ENCODE results near the gene PCED1A.

Gene PCED1A

GRCh38 chr20:2840138-2840966, at the start of gene PCED1A, which contains the start of gene VPS16:
Gene PCED1A, minus strand, starts transcription at chr20:2840655. Its CDS starts 743 bp downstream, at chr20:2839912.
Gene VPS16, plus strand, starts transcription at chr20:2840745. Its CDS starts 30 bp downstream, at chr20:2840775.
- Mint-ChIP-seq H3K9me3 (peaks cover 0 to 2% of the 10 kb centered on the region in 2 donors), H3K27me3 (no peaks in the 10 kb centered on the region), H3K4me3 (peak within 1 kb of the TSS; percentile 90 to 91), H3K4me1 (peaks cover 25 to 26% of the 10 kb centered on the region in 2 donors), H3K36me3 (peaks cover 15 to 45% of the 10 kb centered on the region in 2 donors), H3K27ac (peak within 1 kb of the TSS; percentile 98)
- ATAC-seq (replicated peaks) (peak; percentile 99), DNase-seq (peak; percentile 92)

DNA sequence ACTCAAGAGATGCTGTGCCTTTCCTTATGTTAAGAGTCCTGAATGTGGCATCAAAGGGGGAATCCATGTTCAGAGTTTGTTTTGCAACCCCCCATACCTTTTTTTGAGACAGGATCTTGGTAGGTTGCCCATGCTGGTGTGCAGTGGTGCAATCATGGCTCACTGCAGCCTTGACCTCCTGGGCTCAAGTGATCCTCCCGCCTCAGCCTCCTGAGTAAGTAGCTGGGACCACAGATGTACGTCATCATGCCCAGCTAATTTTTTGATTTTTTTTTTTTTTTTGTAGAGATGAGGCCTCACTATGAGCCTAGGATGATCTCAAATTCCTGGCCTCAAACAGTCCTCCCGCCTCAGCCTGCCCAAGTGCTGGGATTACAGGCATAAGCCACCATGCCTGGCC, 49.3 kb upstream of the PCED1A start:
- Mint-ChIP-seq H3K4me1 (peaks cover 33 to 66% of the 10 kb centered on the region in 2 donors), H3K4me3 (no peak overlapping the region), H3K27ac (no peak overlapping the region), H3K27me3 (no peaks in the 10 kb centered on the region), H3K36me3 (peaks cover 4 to 20% of the 10 kb centered on the region in 2 donors), H3K9me3 (no peaks in the 10 kb centered on the region)
- ATAC-seq (replicated peaks) (no peak), DNase-seq (no peak)

- H3K36me3 Mint-ChIP-seq = peaks cover under 1 to 19% of the 10 kb centered on the region in 2 donors
Observed at GRCh38 chr20:2889209-2889608, 48.8 kb upstream of the PCED1A start.

DNA sequence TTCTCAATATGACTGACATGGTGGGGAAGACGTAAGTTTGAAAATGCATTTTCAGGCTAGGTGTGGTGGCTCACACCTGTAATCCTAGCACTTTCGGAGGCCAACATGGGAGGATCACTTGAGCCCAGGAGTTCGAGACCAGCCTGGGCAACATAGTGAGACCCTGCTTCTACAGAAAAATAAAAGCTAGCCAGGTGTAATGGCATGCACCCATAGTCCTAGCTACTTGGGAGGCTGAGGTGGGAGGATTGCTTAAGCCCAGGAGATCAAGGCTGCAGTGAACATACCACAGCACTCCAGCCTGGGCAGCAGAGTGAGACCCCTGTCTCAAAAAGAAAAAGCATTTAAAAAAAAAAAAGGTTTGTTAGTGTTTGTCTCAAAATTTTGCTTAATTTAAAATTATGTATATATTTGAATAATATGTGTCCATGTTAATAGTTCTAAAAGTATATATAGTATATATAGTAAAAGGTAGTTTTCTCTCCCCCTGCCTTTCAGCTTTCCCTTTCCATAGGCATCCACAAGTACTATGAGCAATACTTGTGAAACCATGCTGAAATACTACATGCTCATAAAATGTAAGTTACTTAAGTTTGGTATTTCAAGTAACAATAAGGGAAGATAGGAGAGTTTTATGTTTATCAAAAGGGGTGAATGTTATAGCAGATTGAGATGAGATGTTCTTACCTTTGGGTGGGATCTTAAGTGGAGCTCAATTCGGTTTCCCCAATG, 47.9 kb upstream of the PCED1A start:
- ATAC-seq (replicated peaks) = no peak
- Mint-ChIP-seq H3K36me3 (peaks cover 3 to 21% of the 10 kb centered on the region in 2 donors), H3K9me3 (no peaks in the 10 kb centered on the region), H3K27ac (peak overlapping the region; percentile 15), H3K4me3 (no peak overlapping the region), H3K4me1 (peaks cover 38 to 73% of the 10 kb centered on the region in 2 donors), H3K27me3 (no peaks in the 10 kb centered on the region)
- DNase-seq = no peak

More at GRCh38 chr20:2889209-2889608, 48.8 kb upstream of the PCED1A start:
- H3K27me3 Mint-ChIP-seq = no peaks in the 10 kb centered on the region
- ATAC-seq (replicated peaks) = no peak
- no peak for DNase-seq
- H3K9me3 Mint-ChIP-seq = no peaks in the 10 kb centered on the region
- H3K4me1 Mint-ChIP-seq = peaks cover 35 to 69% of the 10 kb centered on the region in 2 donors
- no peak overlapping the region for H3K27ac Mint-ChIP-seq
- H3K4me3 Mint-ChIP-seq = no peak overlapping the region

DNA sequence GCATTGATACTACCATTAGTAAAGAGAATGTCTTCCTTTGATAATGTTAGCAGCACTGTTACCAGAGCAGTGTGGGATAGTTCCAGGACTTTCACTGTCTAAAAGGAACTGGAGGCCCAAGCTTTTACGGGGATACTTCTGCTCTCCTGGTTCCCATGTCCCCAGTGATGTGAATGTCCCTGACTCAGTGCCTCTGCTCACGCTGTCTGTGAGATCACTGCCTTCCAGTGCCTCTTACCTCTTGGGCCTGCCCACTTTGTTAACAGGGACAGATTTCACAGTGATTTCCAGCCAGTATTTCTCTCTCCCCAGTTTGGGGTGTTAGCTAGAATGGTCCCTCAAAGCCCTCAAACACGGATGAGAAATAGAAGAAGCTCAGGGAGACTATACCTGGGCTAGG, 47.3 kb upstream of the PCED1A start:
- H3K4me3 Mint-ChIP-seq = no peak overlapping the region
- H3K4me1 Mint-ChIP-seq = peaks cover 38 to 73% of the 10 kb centered on the region in 2 donors
- DNase-seq (no peak), ATAC-seq (replicated peaks) (no peak)
- H3K36me3 Mint-ChIP-seq = peaks cover 3 to 21% of the 10 kb centered on the region in 2 donors
- H3K27ac Mint-ChIP-seq = no peak overlapping the region
- no peaks in the 10 kb centered on the region for H3K27me3 Mint-ChIP-seq
- H3K9me3 Mint-ChIP-seq = no peaks in the 10 kb centered on the region

DNA sequence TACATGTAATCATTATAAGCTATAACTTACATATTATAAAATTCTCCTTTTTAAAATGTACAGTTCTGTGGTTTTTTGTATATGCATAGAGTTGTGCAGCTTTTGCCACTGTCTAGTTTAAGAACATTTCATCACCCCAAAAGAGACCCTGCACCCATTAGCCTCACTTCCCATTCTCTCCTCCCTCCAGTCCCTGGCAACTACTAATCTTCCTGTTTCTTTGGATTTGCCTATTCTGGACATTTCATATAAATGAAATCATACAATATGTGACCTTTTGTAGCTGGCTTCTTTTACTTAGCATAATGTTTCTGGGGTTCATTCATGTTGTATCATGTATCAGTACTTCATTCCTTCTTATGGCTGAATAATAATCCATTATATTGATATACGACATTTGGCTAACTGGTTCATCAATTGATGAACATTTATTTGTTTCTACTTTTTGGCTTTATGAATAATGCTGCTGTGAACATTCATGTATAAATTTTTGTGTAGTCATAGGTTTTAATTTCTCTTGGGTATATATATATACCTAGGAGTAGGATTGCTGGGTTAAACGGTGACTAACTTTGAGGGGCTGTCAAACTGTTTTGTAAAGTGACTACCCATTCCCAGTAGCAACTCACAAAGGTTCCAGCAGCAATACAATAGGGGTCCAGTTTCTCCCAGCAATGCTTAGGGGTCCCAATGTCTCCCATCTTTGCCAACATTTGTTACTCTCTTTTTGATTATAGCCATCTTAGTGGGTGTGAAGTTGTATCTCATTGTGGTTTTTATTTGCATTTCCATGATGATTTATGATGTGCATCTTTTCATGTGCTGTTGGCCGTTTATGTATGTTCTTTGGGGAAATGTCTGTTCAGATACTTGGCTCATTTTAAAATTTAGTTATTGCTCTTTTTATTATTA, 43.5 kb upstream of the PCED1A start:
- peak overlapping the region in 1 of 2 donors; percentile 19 for H3K4me3 Mint-ChIP-seq
- H3K27ac Mint-ChIP-seq = no peak overlapping the region
- peaks cover 3 to 26% of the 10 kb centered on the region in 2 donors for H3K36me3 Mint-ChIP-seq
- H3K9me3 Mint-ChIP-seq = no peaks in the 10 kb centered on the region
- H3K27me3 Mint-ChIP-seq = no peaks in the 10 kb centered on the region
- DNase-seq (no peak), ATAC-seq (replicated peaks) (peak; percentile 43 to 47)
- peaks cover 37 to 76% of the 10 kb centered on the region in 2 donors for H3K4me1 Mint-ChIP-seq

- no peak overlapping the region for H3K4me3 Mint-ChIP-seq
- H3K9me3 Mint-ChIP-seq = no peaks in the 10 kb centered on the region
- no peak for ATAC-seq (replicated peaks)
- no peak overlapping the region for H3K27ac Mint-ChIP-seq
- H3K27me3 Mint-ChIP-seq = no peaks in the 10 kb centered on the region
- DNase-seq = no peak
- peaks cover 8 to 31% of the 10 kb centered on the region in 2 donors for H3K36me3 Mint-ChIP-seq
- peaks cover 38 to 69% of the 10 kb centered on the region in 2 donors for H3K4me1 Mint-ChIP-seq
Observed at GRCh38 chr20:2880650-2881049, 40.2 kb upstream of the PCED1A start.

- no peak for DNase-seq
- Mint-ChIP-seq H3K27ac (no peak overlapping the region), H3K36me3 (peaks cover 9 to 34% of the 10 kb centered on the region in 2 donors), H3K4me1 (peaks cover 42 to 67% of the 10 kb centered on the region in 2 donors), H3K9me3 (no peaks in the 10 kb centered on the region), H3K27me3 (no peaks in the 10 kb centered on the region), H3K4me3 (no peak overlapping the region)
- no peak for ATAC-seq (replicated peaks)
Observed at GRCh38 chr20:2879146-2879545, 38.7 kb upstream of the PCED1A start.

GRCh38 chr20:2878515-2878914, 38.1 kb upstream of the PCED1A start:
- H3K9me3 Mint-ChIP-seq = no peaks in the 10 kb centered on the region
- DNase-seq (no peak), ATAC-seq (replicated peaks) (no peak)
- peaks cover 7 to 31% of the 10 kb centered on the region in 2 donors for H3K36me3 Mint-ChIP-seq
- H3K27me3 Mint-ChIP-seq = no peaks in the 10 kb centered on the region
- no peak overlapping the region for H3K27ac Mint-ChIP-seq
- H3K4me3 Mint-ChIP-seq = no peak overlapping the region
- peaks cover 38 to 61% of the 10 kb centered on the region in 2 donors for H3K4me1 Mint-ChIP-seq

DNA sequence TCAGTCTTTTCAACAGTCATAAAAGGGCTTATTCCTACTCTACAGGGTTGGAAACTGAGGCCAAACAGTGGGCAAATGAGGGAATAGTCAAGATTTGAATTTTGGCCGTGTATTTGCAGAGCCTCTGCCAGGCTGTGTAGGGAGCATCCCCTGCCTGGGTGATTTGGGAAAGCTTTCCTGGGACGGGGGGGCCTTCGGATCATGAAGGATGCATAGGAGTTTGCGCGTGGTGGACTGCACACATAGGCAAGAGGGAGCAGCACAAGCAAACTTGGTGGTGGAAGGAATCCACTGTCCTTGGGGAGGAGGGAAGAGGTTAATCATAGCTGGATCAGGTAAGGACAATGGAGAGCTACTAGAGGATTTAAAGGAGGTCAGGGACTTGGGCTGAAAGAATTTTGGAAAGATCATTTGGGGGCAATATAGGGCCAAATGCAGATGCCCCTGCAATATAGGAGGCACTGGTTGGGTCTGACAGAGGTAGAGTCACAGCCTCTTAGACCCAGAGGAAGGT, 35.3 kb upstream of the PCED1A start:
- H3K27me3 Mint-ChIP-seq = peaks cover 0 to 5% of the 10 kb centered on the region in 2 donors
- H3K27ac Mint-ChIP-seq = no peak overlapping the region
- H3K4me3 Mint-ChIP-seq = peak overlapping the region in 1 of 2 donors; percentile 17
- H3K9me3 Mint-ChIP-seq = no peaks in the 10 kb centered on the region
- H3K36me3 Mint-ChIP-seq = peaks cover 7 to 24% of the 10 kb centered on the region in 2 donors
- H3K4me1 Mint-ChIP-seq = peaks cover 51 to 70% of the 10 kb centered on the region in 2 donors
- ATAC-seq (replicated peaks) (no peak), DNase-seq (no peak)

GRCh38 chr20:2874456-2874855, 34.0 kb upstream of the PCED1A start:
- Mint-ChIP-seq H3K27me3 (peaks cover 0 to 5% of the 10 kb centered on the region in 2 donors), H3K4me1 (peaks cover 51 to 70% of the 10 kb centered on the region in 2 donors), H3K36me3 (peaks cover 7 to 16% of the 10 kb centered on the region in 2 donors), H3K9me3 (no peaks in the 10 kb centered on the region), H3K27ac (peak overlapping the region; percentile 63), H3K4me3 (peak overlapping the region; percentile 91 to 95)
- no peak for ATAC-seq (replicated peaks)
- no peak for DNase-seq

DNA sequence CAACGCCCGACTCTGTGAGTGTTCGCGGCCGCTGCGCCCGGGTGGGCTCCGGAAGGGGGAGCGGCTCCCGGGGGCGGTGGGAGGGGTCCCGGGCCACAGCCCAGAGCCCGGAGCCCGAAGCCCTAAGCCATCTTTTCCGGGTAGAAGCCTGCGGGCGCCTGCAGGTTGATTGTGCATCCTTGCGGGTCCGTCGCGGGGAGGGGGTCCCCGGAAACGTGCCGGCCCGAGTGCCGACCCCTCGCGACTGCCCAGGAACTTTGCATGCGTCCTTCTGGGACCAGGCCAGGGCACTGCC, 33.2 kb upstream of the PCED1A start:
- peak; percentile 50 to 60 for ATAC-seq (replicated peaks)
- H3K27me3 Mint-ChIP-seq = peaks cover 0 to 5% of the 10 kb centered on the region in 2 donors
- H3K4me3 Mint-ChIP-seq = peak overlapping the region; percentile 91 to 95
- H3K27ac Mint-ChIP-seq = peak overlapping the region; percentile 83
- no peaks in the 10 kb centered on the region for H3K9me3 Mint-ChIP-seq
- H3K4me1 Mint-ChIP-seq = peaks cover 46 to 68% of the 10 kb centered on the region in 2 donors
- DNase-seq = peak; percentile 58
- peaks cover 7 to 16% of the 10 kb centered on the region in 2 donors for H3K36me3 Mint-ChIP-seq

DNA sequence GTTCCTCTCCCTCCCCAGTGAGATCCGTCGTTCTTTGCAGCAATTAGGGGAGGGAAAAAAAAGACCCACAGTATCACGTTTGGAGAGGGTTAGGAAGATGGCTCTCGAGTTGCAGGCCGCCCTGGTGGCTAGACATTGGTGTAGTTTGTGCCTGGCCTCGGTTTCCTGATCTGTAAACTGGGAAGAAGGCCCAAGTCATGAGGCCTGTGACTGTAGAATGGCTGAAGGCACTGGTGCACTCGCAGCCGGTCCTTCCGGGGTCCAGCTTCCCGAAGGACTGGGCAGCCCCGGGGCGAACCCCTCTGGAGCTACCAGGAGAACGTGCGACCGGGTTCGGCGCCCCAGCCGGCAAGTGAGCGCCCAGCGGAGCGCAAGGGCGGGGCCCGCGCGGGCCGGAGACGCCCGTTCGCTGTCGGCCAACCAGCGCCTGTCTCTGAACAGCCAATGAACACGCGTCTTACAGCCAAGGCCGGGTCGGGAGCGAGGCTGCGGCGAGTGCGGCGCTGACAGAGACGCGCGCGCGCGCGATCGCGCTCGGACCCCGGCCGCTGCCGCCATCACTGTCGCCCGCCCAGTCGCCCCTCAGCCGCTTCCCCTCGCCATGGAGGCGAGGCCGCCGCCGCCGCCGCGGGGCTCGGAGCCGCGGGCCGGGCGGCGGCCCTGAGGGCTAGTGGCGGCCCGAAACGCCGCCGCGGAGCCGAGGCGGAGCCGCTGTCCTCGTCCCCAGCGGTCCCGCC, 32.7 kb upstream of the PCED1A start, which contains the start of gene PTPRA:
TSS of gene PTPRA (plus strand) at position 472 of the 737 bp plus-strand sequence. CDS start 90,797 bp downstream, outside the sequence.
- DNase-seq (peak; percentile 91), ATAC-seq (replicated peaks) (peak; percentile 95 to 96)
- Mint-ChIP-seq H3K27ac (peak within 1 kb of the TSS; percentile 96), H3K4me3 (peak within 1 kb of the TSS; percentile 91 to 95), H3K27me3 (peaks cover 0 to 5% of the 10 kb centered on the region in 2 donors), H3K4me1 (peaks cover 45 to 63% of the 10 kb centered on the region in 2 donors), H3K36me3 (peaks cover 7 to 16% of the 10 kb centered on the region in 2 donors), H3K9me3 (no peaks in the 10 kb centered on the region)
